NCI-H2196 (cell line): Measurements from ENCODE around the gene AMDHD2.
"Not testable (repeated sequence)": the region's sequence is repeated elsewhere in the genome, so short reads cannot be mapped to it uniquely, and the experiment has no call there.

Experiments used
- DNase-seq: peaks from one replicate; lab custom pipeline; 2025; ENCODE audit not compliant: unreplicated experiment; lab: John Stamatoyannopoulos, UW

Gene AMDHD2

GRCh38 chr16:2567506-2567905, 47.3 kb downstream of the AMDHD2 start:
- DNase-seq, result not testable (repeated sequence)

- DNase-seq, result not testable (repeated sequence)
Measured at GRCh38 chr16:2568573-2568972, 48.4 kb downstream of the AMDHD2 start.

GRCh38 chr16:2572704-2573103, 52.5 kb downstream of the AMDHD2 start:
- not testable (repeated sequence) for DNase-seq

- not testable (repeated sequence) for DNase-seq
Measured at GRCh38 chr16:2575839-2576238, 55.7 kb downstream of the AMDHD2 start.

GRCh38 chr16:2577044-2577443, 56.9 kb downstream of the AMDHD2 start:
- not testable (repeated sequence) for DNase-seq

- DNase-seq, result not testable (repeated sequence)
Measured at GRCh38 chr16:2578905-2579304, 58.7 kb downstream of the AMDHD2 start.

GRCh38 chr16:2580143-2580542, 60.0 kb downstream of the AMDHD2 start:
- not testable (repeated sequence) for DNase-seq

GRCh38 chr16:2580818-2581217, 60.6 kb downstream of the AMDHD2 start:
- not testable (repeated sequence) for DNase-seq
